ENCODE results near the gene ATF5. TPM values are rescaled to one million over a fixed set of nuclear protein-coding genes. Genes with fewer than 3 reads are reported as not detected.
"Not testable (repeated sequence)": the region's sequence is repeated elsewhere in the genome, so short reads cannot be mapped to it uniquely, and the experiment has no call there.

The ATF5 gene
- total and polyA plus RNA-seq, 2 donors (not counting 1 experiment from before 2014, with no cell fraction given) = 7.4 to 7.9 TPM

GRCh38 chr19:49959892-49960291 lies 30.9 kb downstream of the ATF5 start:
- not testable (repeated sequence) for H3K4me2 ChIP-seq (ENCODE audit: extremely low read depth, insufficient read depth, low read length); H3K27me3 ChIP-seq (ENCODE audit: control insufficient read depth, insufficient read depth, low read length); H3K4me1 ChIP-seq (ENCODE audit: control insufficient read depth, extremely low read depth, insufficient read depth, low read length); H3K9ac ChIP-seq (ENCODE audit: insufficient read depth, low read length); H3K27ac ChIP-seq (ENCODE audit: insufficient read depth, low read length); H3K36me3 ChIP-seq (ENCODE audit: control insufficient read depth, insufficient read depth, low read length); H4K20me1 ChIP-seq (ENCODE audit: control insufficient read depth, extremely low read depth, insufficient read depth, low read length); DNase-seq (ENCODE audit: low read depth in 2 of 2); H3K4me3 ChIP-seq (replicated peaks in 1 of 4; ENCODE audit: control extremely low read depth in 1 of 4, insufficient read depth in 1 of 4, low read depth in 3 of 4, low read length in 4 of 4); H3K9me3 ChIP-seq (ENCODE audit: control insufficient read depth, insufficient read depth, low read depth, low read length); H2AFZ ChIP-seq (ENCODE audit: low read length); H3K79me2 ChIP-seq (ENCODE audit: control insufficient read depth, insufficient read depth, low read length)

GRCh38 chr19:49960980-49961379 lies 32.0 kb downstream of the ATF5 start, which contains the start of gene SIGLEC11:
Gene SIGLEC11 (minus strand): TSS chr19:49961172. CDS start chr19:49961081, 91 bp downstream.
- not testable (repeated sequence) for H2AFZ ChIP-seq (ENCODE audit: low read length); H3K4me2 ChIP-seq (ENCODE audit: extremely low read depth, insufficient read depth, low read length); H3K79me2 ChIP-seq (ENCODE audit: control insufficient read depth, insufficient read depth, low read length); H4K20me1 ChIP-seq (ENCODE audit: control insufficient read depth, extremely low read depth, insufficient read depth, low read length); H3K9ac ChIP-seq (ENCODE audit: insufficient read depth, low read length); H3K4me3 ChIP-seq (replicated peaks in 1 of 4; ENCODE audit: control extremely low read depth in 1 of 4, insufficient read depth in 1 of 4, low read depth in 3 of 4, low read length in 4 of 4); H3K4me1 ChIP-seq (ENCODE audit: control insufficient read depth, extremely low read depth, insufficient read depth, low read length); H3K9me3 ChIP-seq (ENCODE audit: control insufficient read depth, insufficient read depth, low read depth, low read length); H3K27me3 ChIP-seq (ENCODE audit: control insufficient read depth, insufficient read depth, low read length); DNase-seq (ENCODE audit: low read depth in 2 of 2); H3K36me3 ChIP-seq (ENCODE audit: control insufficient read depth, insufficient read depth, low read length); H3K27ac ChIP-seq (ENCODE audit: insufficient read depth, low read length)

GRCh38 chr19:49968279-49968922 lies 39.4 kb downstream of the ATF5 start:
- no peaks in the 10 kb centered on the region for H3K27me3 ChIP-seq (ENCODE audit: control insufficient read depth, insufficient read depth, low read length)
- no peaks in the 10 kb centered on the region for H3K9me3 ChIP-seq (ENCODE audit: control insufficient read depth, insufficient read depth, low read depth, low read length)
- no peak overlapping the region for H3K27ac ChIP-seq (ENCODE audit: insufficient read depth, low read length)
- no peak for DNase-seq (ENCODE audit: low read depth in 2 of 2)
- no peak overlapping the region for H3K9ac ChIP-seq (ENCODE audit: insufficient read depth, low read length)
- H3K79me2 ChIP-seq (ENCODE audit: control insufficient read depth, insufficient read depth, low read length) = no peaks in the 10 kb centered on the region
- H3K36me3 ChIP-seq (ENCODE audit: control insufficient read depth, insufficient read depth, low read length) = no peaks in the 10 kb centered on the region
- no peak overlapping the region for H2AFZ ChIP-seq (ENCODE audit: low read length)
- no peak for TF ChIP-seq CTCF (conservative IDR thresholded peaks at IDR 0.05 in 1 of 2, IDR thresholded peaks at IDR 0.05 in 1 of 2; ENCODE audit: low read depth in 1 of 2, low read length in 2 of 2)
- TF ChIP-seq EZH2 (IDR thresholded peaks at IDR 0.05; ENCODE audit: low read length, missing control alignments) = no peak
- no peak overlapping the region for H3K4me2 ChIP-seq (ENCODE audit: extremely low read depth, insufficient read depth, low read length)
- H4K20me1 ChIP-seq (ENCODE audit: control insufficient read depth, extremely low read depth, insufficient read depth, low read length) = no peaks in the 10 kb centered on the region
- no peak overlapping the region for H3K4me3 ChIP-seq (replicated peaks in 1 of 4; ENCODE audit: control extremely low read depth in 1 of 4, insufficient read depth in 1 of 4, low read depth in 3 of 4, low read length in 4 of 4)
- no peaks in the 10 kb centered on the region for H3K4me1 ChIP-seq (ENCODE audit: control insufficient read depth, extremely low read depth, insufficient read depth, low read length)

- H3K27ac ChIP-seq (ENCODE audit: insufficient read depth, low read length); H3K4me2 ChIP-seq (ENCODE audit: extremely low read depth, insufficient read depth, low read length); H3K27me3 ChIP-seq (ENCODE audit: control insufficient read depth, insufficient read depth, low read length); H3K4me1 ChIP-seq (ENCODE audit: control insufficient read depth, extremely low read depth, insufficient read depth, low read length); H2AFZ ChIP-seq (ENCODE audit: low read length); H3K9ac ChIP-seq (ENCODE audit: insufficient read depth, low read length); H3K36me3 ChIP-seq (ENCODE audit: control insufficient read depth, insufficient read depth, low read length); H3K79me2 ChIP-seq (ENCODE audit: control insufficient read depth, insufficient read depth, low read length); DNase-seq (ENCODE audit: low read depth in 2 of 2); H3K9me3 ChIP-seq (ENCODE audit: control insufficient read depth, insufficient read depth, low read depth, low read length); H3K4me3 ChIP-seq (replicated peaks in 1 of 4; ENCODE audit: control extremely low read depth in 1 of 4, insufficient read depth in 1 of 4, low read depth in 3 of 4, low read length in 4 of 4); H4K20me1 ChIP-seq (ENCODE audit: control insufficient read depth, extremely low read depth, insufficient read depth, low read length): not testable (repeated sequence)
Observed at GRCh38 chr19:49969355-49969754, 40.4 kb downstream of the ATF5 start.

All from fibroblast of lung (primary cell).